ENCODE results near the gene NMS.
"Not testable (repeated sequence)": the region's sequence is repeated elsewhere in the genome, so short reads cannot be mapped to it uniquely, and the experiment has no call there.

The NMS gene

DNA sequence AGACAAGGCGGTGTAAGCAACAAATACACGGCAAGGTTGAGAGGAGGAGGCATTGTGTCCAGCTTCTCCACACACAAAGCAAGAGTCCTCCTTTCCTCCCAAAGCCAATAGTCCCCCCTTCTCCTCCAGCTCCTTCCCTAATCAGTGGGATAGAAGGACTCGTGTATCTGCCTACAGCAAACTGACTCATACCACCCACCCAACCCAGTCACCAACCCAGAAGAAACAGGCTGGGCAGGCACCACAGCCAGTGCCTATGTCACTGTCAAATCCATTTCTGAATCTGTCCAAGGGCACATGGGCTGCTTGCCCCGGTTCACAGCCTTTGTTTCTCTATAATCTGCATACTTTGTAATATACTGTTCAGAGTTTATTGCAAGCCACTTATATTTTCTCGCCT is 19.2 kb upstream of the NMS start:
- Histone ChIP-seq H4K20me1 (ENCODE audit: insufficient read depth, low read length) (no peaks in the 10 kb centered on the region), H3K36me3 (replicated peaks; ENCODE audit: low read depth, low read length) (no peaks in the 10 kb centered on the region), H3K4me3 (ENCODE audit: low read length) (no peak overlapping the region), H3K27ac (ENCODE audit: low read length) (no peak overlapping the region), H3K79me2 (ENCODE audit: low read length) (no peaks in the 10 kb centered on the region), H3K4me2 (ENCODE audit: low read length) (no peak overlapping the region), H3K9ac (ENCODE audit: low read length) (no peak overlapping the region), H3K9me3 (ENCODE audit: insufficient read depth, low read length) (no peaks in the 10 kb centered on the region), H2AFZ (ENCODE audit: low read depth, low read length) (no peak overlapping the region), H3K4me1 (ENCODE audit: low read length) (no peaks in the 10 kb centered on the region), H3K27me3 (ENCODE audit: low read depth, low read length) (no peaks in the 10 kb centered on the region)
- no peak for TF ChIP-seq EZH2phosphoT487 (IDR thresholded peaks at IDR 0.05; ENCODE audit: low read depth)
- no peak for TF ChIP-seq CTCF (IDR thresholded peaks at IDR 0.05; ENCODE audit: low read depth, low read length)

GRCh38 chr2:100451734-100452133 is 18.5 kb upstream of the NMS start:
- Histone ChIP-seq H3K9me3 (ENCODE audit: insufficient read depth, low read length) (peaks cover 1% of the 10 kb centered on the region; the same call in 1 of the 2 replicates), H3K9ac (ENCODE audit: low read length) (no peak overlapping the region)

DNA sequence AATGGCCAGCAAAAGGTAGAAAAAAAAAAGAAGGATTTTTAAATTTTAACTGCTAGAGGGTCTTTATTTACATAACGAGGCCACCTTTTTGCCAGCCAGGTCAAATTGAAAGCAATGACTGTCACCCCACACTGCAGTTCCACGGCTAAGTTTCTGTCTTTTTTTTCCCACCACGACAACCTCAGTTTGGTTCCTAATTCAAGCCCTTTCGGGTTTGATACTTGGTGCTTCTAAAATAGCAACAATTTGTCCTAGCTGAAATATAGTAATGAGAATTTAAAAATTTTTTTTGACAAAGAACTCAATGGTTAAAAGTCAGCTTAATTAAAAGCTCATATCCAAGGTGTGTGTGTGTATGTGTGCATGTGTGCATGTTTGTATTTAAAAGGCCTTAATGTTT is 16.4 kb upstream of the NMS start:
- no peak overlapping the region for H3K27ac ChIP-seq (ENCODE audit: low read length)

More at GRCh38 chr2:100451734-100452133, 18.5 kb upstream of the NMS start:
- H3K4me1 ChIP-seq (ENCODE audit: low read length), result no peaks in the 10 kb centered on the region
- no peaks in the 10 kb centered on the region for H3K27me3 ChIP-seq (ENCODE audit: low read depth, low read length)
- H2AFZ ChIP-seq (ENCODE audit: low read depth, low read length), result no peak overlapping the region
- no peaks in the 10 kb centered on the region for H3K36me3 ChIP-seq (replicated peaks; ENCODE audit: low read depth, low read length)
- H3K4me2 ChIP-seq (ENCODE audit: low read length), result no peak overlapping the region
- H3K79me2 ChIP-seq (ENCODE audit: low read length), result no peaks in the 10 kb centered on the region
- H4K20me1 ChIP-seq (ENCODE audit: insufficient read depth, low read length), result no peaks in the 10 kb centered on the region
- TF ChIP-seq CTCF (IDR thresholded peaks at IDR 0.05; ENCODE audit: low read depth, low read length) (no peak), EZH2phosphoT487 (IDR thresholded peaks at IDR 0.05; ENCODE audit: low read depth) (no peak)
- no peak overlapping the region for H3K27ac ChIP-seq (ENCODE audit: low read length)
- H3K4me3 ChIP-seq (ENCODE audit: low read length), result no peak overlapping the region

DNA sequence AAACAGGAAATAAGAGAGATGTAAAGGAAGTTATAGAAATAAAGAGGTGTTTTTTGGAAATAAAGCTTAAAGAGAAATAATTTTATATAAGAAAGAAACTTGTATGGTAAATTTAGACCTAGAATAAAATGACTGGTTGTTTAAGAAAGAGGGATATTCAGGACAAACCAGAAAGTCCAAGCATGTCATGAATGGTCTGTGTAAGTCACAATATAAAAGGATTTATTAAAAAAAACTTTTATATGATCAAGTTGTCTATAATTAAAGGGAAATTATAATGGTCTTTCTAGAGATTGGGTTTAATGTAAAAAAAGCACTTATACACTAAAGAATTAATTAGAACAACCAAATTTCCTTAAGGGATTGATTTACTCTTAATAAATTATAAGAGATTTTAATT is 13.9 kb upstream of the NMS start:
- not testable (repeated sequence) for H3K4me2 ChIP-seq (ENCODE audit: low read length); H3K79me2 ChIP-seq (ENCODE audit: low read length); H3K27ac ChIP-seq (ENCODE audit: low read length); H3K36me3 ChIP-seq (replicated peaks; ENCODE audit: low read depth, low read length); H2AFZ ChIP-seq (ENCODE audit: low read depth, low read length); H3K9ac ChIP-seq (ENCODE audit: low read length); H4K20me1 ChIP-seq (ENCODE audit: insufficient read depth, low read length); H3K4me1 ChIP-seq (ENCODE audit: low read length); H3K27me3 ChIP-seq (ENCODE audit: low read depth, low read length); H3K4me3 ChIP-seq (ENCODE audit: low read length)
- H3K9me3 ChIP-seq (ENCODE audit: insufficient read depth, low read length), result peaks cover 15% of the 10 kb centered on the region

More for the DNA sequence above, 16.4 kb upstream of the NMS start:
- H3K9me3 ChIP-seq (ENCODE audit: insufficient read depth, low read length), result peaks cover 12% of the 10 kb centered on the region
- no peak overlapping the region for H3K4me2 ChIP-seq (ENCODE audit: low read length)
- H2AFZ ChIP-seq (ENCODE audit: low read depth, low read length), result no peak overlapping the region
- H3K27me3 ChIP-seq (ENCODE audit: low read depth, low read length), result no peaks in the 10 kb centered on the region
- no peaks in the 10 kb centered on the region for H3K4me1 ChIP-seq (ENCODE audit: low read length)
- H3K4me3 ChIP-seq (ENCODE audit: low read length), result no peak overlapping the region
- no peaks in the 10 kb centered on the region for H4K20me1 ChIP-seq (ENCODE audit: insufficient read depth, low read length)
- TF ChIP-seq EZH2phosphoT487 (IDR thresholded peaks at IDR 0.05; ENCODE audit: low read depth) (no peak), CTCF (IDR thresholded peaks at IDR 0.05; ENCODE audit: low read depth, low read length) (no peak)
- H3K79me2 ChIP-seq (ENCODE audit: low read length), result no peaks in the 10 kb centered on the region
- no peaks in the 10 kb centered on the region for H3K36me3 ChIP-seq (replicated peaks; ENCODE audit: low read depth, low read length)
- H3K9ac ChIP-seq (ENCODE audit: low read length), result no peak overlapping the region

Measured in OCI-LY3 (cell line).